Measurements from ENCODE around the gene CFAP141. TPM values are rescaled to one million over a fixed set of nuclear protein-coding genes. Genes with fewer than 3 reads are reported as not detected.
A peak's percentile ranks its signal among the peaks of the same experiment; 100 is the strongest.

CFAP141 gene
- polyA plus RNA-seq, 1 experiment: not detected

Small RNAs within 50 kb of the gene (small RNA-seq; reads per million reads assigned to genes)
- gene MIR190B (ENCODE audit: insufficient read length, low read depth): 5.1 reads per million, percentile 51 among the genes with 10 or more reads in this experiment

Other genes starting within 250 kb of the CFAP141 start
- gene CRTC2, start 247.7 kb downstream of the CFAP141 start, polyA plus RNA-seq (2011; rRNA removed): 12.7 and 13.8 TPM in 2 replicates
- gene SLC39A1, start 242.8 kb downstream of the CFAP141 start, polyA plus RNA-seq (2011; rRNA removed): 84.0 and 98.6 TPM in 2 replicates
- 7.7 and 10.0 TPM in 2 replicates for gene CREB3L4, start 238.4 kb downstream of the CFAP141 start, polyA plus RNA-seq (2011; rRNA removed)
- 159 and 160 TPM in 2 replicates for gene JTB, start 228.7 kb downstream of the CFAP141 start, polyA plus RNA-seq (2011; rRNA removed)
- 250 and 259 TPM in 2 replicates for gene RAB13, start 220.0 kb downstream of the CFAP141 start, polyA plus RNA-seq (2011; rRNA removed)
- gene RPS27, start 215.6 kb downstream of the CFAP141 start, polyA plus RNA-seq (2011; rRNA removed): 6,731 and 8,507 TPM in 2 replicates
- 0.01 TPM in 1 of 2 replicates, not detected in the other for gene NUP210L, start 51.3 kb downstream of the CFAP141 start, polyA plus RNA-seq (2011; rRNA removed)
- 397 and 565 TPM in 2 replicates for gene TPM3, start 14.2 kb downstream of the CFAP141 start, polyA plus RNA-seq (2011; rRNA removed)
- gene UBAP2L, start 14.6 kb upstream of the CFAP141 start, polyA plus RNA-seq (2011; rRNA removed): 173 and 177 TPM in 2 replicates
- 131 and 148 TPM in 2 replicates for gene HAX1, start 66.3 kb upstream of the CFAP141 start, polyA plus RNA-seq (2011; rRNA removed)
- gene AQP10, start 114.8 kb upstream of the CFAP141 start, polyA plus RNA-seq (2011; rRNA removed): not detected in 2 replicates
- 42.5 and 45.7 TPM in 2 replicates for gene ATP8B2, start 119.2 kb upstream of the CFAP141 start, polyA plus RNA-seq (2011; rRNA removed)
- 5.9 and 6.1 TPM in 2 replicates for gene IL6R, start 199.0 kb upstream of the CFAP141 start, polyA plus RNA-seq (2011; rRNA removed)

Data from AG04450 (cell line).